Bone marrow (tissue), 2 donors: ENCODE results near the gene NUS1.
"Not testable (repeated sequence)": the region's sequence is repeated elsewhere in the genome, so short reads cannot be mapped to it uniquely, and the experiment has no call there.

ENCODE experiments used
- DNase-seq, 2 donors: peaks; one replicate each; lab custom pipeline; 2025; lab: John Stamatoyannopoulos, UW

The NUS1 gene

GRCh38 chr6:117674991-117675657, at the start of gene NUS1:
NUS1 (plus strand) TSS chr6:117675469; CDS start chr6:117675671, 202 bp downstream.
- peak; percentile 85 to 96 for DNase-seq

- no peak for DNase-seq
Observed at GRCh38 chr6:117627533-117627932, 47.7 kb upstream of the NUS1 start.

- no peak for DNase-seq
Observed at GRCh38 chr6:117629119-117629660, 46.1 kb upstream of the NUS1 start.

GRCh38 chr6:117637770-117638169, 37.5 kb upstream of the NUS1 start:
- no peak for DNase-seq

- no peak for DNase-seq
Observed at GRCh38 chr6:117642976-117643375, 32.3 kb upstream of the NUS1 start.

GRCh38 chr6:117651984-117652383, 23.3 kb upstream of the NUS1 start:
- not testable (repeated sequence) for DNase-seq

- DNase-seq: no peak
Observed at GRCh38 chr6:117653949-117654348, 21.3 kb upstream of the NUS1 start.

GRCh38 chr6:117655380-117655779, 19.9 kb upstream of the NUS1 start:
- no peak for DNase-seq

- no peak for DNase-seq
Observed at GRCh38 chr6:117666881-117667280, 8.4 kb upstream of the NUS1 start.

- DNase-seq: no peak
Observed at GRCh38 chr6:117668736-117669135, 6.5 kb upstream of the NUS1 start.

- DNase-seq: no peak
Observed at GRCh38 chr6:117674503-117674902, 766 bp upstream of the NUS1 start.

GRCh38 chr6:117675658-117676301, 511 bp downstream of the NUS1 start:
- not testable (repeated sequence) for DNase-seq

- no peak for DNase-seq
Observed at GRCh38 chr6:117676577-117677218, 1.4 kb downstream of the NUS1 start.

- DNase-seq: no peak
Observed at GRCh38 chr6:117677553-117678141, 2.4 kb downstream of the NUS1 start.

GRCh38 chr6:117681162-117681741, 6.0 kb downstream of the NUS1 start:
- no peak for DNase-seq

GRCh38 chr6:117684749-117685148, 9.5 kb downstream of the NUS1 start:
- DNase-seq: no peak

- DNase-seq: no peak
Observed at GRCh38 chr6:117685359-117685758, 10.1 kb downstream of the NUS1 start.

GRCh38 chr6:117687021-117687648, 11.9 kb downstream of the NUS1 start:
- DNase-seq: no peak

GRCh38 chr6:117689584-117689983, 14.3 kb downstream of the NUS1 start:
- not testable (repeated sequence) for DNase-seq

- no peak for DNase-seq
Observed at GRCh38 chr6:117706504-117706903, 31.2 kb downstream of the NUS1 start.

- DNase-seq: not testable (repeated sequence)
Observed at GRCh38 chr6:117706936-117707509, 31.8 kb downstream of the NUS1 start.
